Subcutaneous adipose tissue (tissue), 4 donors: Measurements from ENCODE around the gene CRYM. TPM values are rescaled to one million over a fixed set of nuclear protein-coding genes. Genes with fewer than 3 reads are reported as not detected.

ENCODE experiments used
- CTCF ChIP-seq: fragments of 450-650 bp; IDR thresholded peaks from one replicate; pipeline ENCODE4 v1.5.1; 2016; ENCODE audit warnings: low read depth, mild to moderate bottlenecking, control low read depth, antibody characterized with exemption, moderate library complexity
- total RNA-seq, 4 donors: library from RNA; depleted of rRNA; stranded (reverse); fragments of >200 nt; gene quantifications; one replicate each; pipeline ENCODE4 v1.1.0, GENCODE V29; 2016

CRYM gene
- total RNA-seq, 4 donors from 2014 or later = 0.85 to 3.1 (median 1.9) TPM; not detected in 1

- no peak for TF ChIP-seq CTCF
These were observed 3.8 kb downstream of the CRYM start for GRCh38 chr16:21274172-21274726.

- TF ChIP-seq CTCF = no peak
These were observed 5.8 kb downstream of the CRYM start for GRCh38 chr16:21272253-21272652.

GRCh38 chr16:21268236-21268635, 9.9 kb downstream of the CRYM start:
- TF ChIP-seq CTCF = no peak

GRCh38 chr16:21267298-21267697, 10.8 kb downstream of the CRYM start:
- TF ChIP-seq CTCF = no peak

GRCh38 chr16:21265104-21265837, 12.8 kb downstream of the CRYM start:
- no peak for TF ChIP-seq CTCF

GRCh38 chr16:21264571-21265036, 13.5 kb downstream of the CRYM start:
- TF ChIP-seq CTCF = no peak

- no peak for TF ChIP-seq CTCF
These were observed 14.2 kb downstream of the CRYM start for GRCh38 chr16:21263640-21264570.
